IMR-90 (cell line): ENCODE data around the gene CDYL2.

Experiments used
- SMC3 ChIP-seq: fragments of 150-350 bp; IDR thresholded peaks from 2 replicates; pipeline ENCODE4 v1.6.1; 2016; ENCODE audit warnings: low read depth, mild to moderate bottlenecking, antibody characterized with exemption, low read length, moderate library complexity
- TF ChIP-seq, protein P1 (sequence below): fragments of 150-350 bp; IDR thresholded peaks from 2 replicates; pipeline ENCODE4 v1.6.1; 2017; ENCODE audit warnings: mild to moderate bottlenecking, antibody characterized with exemption, low read length, low read depth
- TF ChIP-seq, protein P2 (sequence below): conservative IDR thresholded peaks from 2 replicates; pipeline ENCODE4 v1.5.1; 2012; ENCODE audit warnings: mild to moderate bottlenecking, low read depth, low read length, improper control_type of control experiment

DNA sequence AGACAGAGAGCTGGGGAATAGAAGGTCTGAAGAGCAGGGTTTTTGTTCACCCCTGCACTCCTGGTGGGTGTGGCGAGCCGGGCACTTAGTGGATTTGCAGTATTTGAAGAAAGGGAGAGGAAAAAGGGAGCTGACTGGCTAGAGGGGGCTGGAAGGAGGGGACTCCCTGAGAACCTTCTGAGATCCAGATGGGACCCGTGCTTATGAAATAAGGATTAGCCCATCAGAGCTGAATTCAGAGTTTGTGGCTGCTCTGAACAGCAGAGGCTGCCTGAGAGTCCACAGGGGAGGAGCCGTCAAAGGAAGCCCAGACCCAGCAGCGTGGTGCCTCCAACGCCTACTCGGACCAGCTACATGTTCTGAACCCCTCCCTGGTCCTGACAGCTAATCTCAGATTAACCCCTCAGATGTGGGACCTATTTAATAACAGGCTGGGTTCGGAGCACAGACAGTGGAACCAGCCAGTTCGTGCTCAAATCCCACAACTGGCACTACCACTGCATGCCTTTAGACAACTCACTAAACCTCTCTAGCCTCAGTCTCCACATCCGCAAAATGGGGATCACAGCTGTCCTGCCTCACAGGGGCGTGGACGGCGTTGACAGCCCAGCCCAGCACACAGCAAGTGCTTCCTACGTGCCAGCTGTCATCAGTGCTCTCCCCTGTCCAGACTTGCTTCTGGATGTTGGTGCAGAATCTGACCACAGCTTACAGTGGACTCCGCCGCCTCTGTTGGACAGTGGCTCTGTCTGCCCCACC lies 193.0 kb downstream of the CDYL2 start:
- TF ChIP-seq, protein P1, sequence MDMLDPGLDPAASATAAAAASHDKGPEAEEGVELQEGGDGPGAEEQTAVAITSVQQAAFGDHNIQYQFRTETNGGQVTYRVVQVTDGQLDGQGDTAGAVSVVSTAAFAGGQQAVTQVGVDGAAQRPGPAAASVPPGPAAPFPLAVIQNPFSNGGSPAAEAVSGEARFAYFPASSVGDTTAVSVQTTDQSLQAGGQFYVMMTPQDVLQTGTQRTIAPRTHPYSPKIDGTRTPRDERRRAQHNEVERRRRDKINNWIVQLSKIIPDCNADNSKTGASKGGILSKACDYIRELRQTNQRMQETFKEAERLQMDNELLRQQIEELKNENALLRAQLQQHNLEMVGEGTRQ, result no peak
- TF ChIP-seq, protein P2, sequence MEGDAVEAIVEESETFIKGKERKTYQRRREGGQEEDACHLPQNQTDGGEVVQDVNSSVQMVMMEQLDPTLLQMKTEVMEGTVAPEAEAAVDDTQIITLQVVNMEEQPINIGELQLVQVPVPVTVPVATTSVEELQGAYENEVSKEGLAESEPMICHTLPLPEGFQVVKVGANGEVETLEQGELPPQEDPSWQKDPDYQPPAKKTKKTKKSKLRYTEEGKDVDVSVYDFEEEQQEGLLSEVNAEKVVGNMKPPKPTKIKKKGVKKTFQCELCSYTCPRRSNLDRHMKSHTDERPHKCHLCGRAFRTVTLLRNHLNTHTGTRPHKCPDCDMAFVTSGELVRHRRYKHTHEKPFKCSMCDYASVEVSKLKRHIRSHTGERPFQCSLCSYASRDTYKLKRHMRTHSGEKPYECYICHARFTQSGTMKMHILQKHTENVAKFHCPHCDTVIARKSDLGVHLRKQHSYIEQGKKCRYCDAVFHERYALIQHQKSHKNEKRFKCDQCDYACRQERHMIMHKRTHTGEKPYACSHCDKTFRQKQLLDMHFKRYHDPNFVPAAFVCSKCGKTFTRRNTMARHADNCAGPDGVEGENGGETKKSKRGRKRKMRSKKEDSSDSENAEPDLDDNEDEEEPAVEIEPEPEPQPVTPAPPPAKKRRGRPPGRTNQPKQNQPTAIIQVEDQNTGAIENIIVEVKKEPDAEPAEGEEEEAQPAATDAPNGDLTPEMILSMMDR, result no peak
- no peak for TF ChIP-seq SMC3
